Measurements from ENCODE around the gene NPSR1. TPM values are rescaled to one million over a fixed set of nuclear protein-coding genes. Genes with fewer than 3 reads are reported as not detected.

The NPSR1 gene
- total RNA-seq, 1 donor from 2014 or later, result not detected

- no peaks in the 10 kb centered on the region for H3K9me3 ChIP-seq
- no peak for ATAC-seq
- no peak overlapping the region for H3K27ac ChIP-seq
- no peaks in the 10 kb centered on the region for H3K4me1 ChIP-seq
- H3K36me3 ChIP-seq, result no peaks in the 10 kb centered on the region
- H3K4me3 ChIP-seq, result no peak overlapping the region
- intact Hi-C loops (cut with DNase I), result no loop called here
- no peak for DNase-seq
- H3K27me3 ChIP-seq (ENCODE audit: low read depth), result no peaks in the 10 kb centered on the region
- TF ChIP-seq, protein P1, sequence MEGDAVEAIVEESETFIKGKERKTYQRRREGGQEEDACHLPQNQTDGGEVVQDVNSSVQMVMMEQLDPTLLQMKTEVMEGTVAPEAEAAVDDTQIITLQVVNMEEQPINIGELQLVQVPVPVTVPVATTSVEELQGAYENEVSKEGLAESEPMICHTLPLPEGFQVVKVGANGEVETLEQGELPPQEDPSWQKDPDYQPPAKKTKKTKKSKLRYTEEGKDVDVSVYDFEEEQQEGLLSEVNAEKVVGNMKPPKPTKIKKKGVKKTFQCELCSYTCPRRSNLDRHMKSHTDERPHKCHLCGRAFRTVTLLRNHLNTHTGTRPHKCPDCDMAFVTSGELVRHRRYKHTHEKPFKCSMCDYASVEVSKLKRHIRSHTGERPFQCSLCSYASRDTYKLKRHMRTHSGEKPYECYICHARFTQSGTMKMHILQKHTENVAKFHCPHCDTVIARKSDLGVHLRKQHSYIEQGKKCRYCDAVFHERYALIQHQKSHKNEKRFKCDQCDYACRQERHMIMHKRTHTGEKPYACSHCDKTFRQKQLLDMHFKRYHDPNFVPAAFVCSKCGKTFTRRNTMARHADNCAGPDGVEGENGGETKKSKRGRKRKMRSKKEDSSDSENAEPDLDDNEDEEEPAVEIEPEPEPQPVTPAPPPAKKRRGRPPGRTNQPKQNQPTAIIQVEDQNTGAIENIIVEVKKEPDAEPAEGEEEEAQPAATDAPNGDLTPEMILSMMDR (IDR thresholded peaks at IDR 0.05), result no peak
Measured at GRCh38 chr7:34845666-34846361, 187.8 kb downstream of the NPSR1 start.

- Histone ChIP-seq H3K4me1 (no peaks in the 10 kb centered on the region), H3K36me3 (no peaks in the 10 kb centered on the region), H3K27me3 (ENCODE audit: low read depth) (no peaks in the 10 kb centered on the region), H3K4me3 (no peak overlapping the region), H3K27ac (no peak overlapping the region), H3K9me3 (no peaks in the 10 kb centered on the region)
- TF ChIP-seq, protein P1 (IDR thresholded peaks at IDR 0.05), result no peak
- DNase-seq (no peak), ATAC-seq (no peak)
- intact Hi-C loops (cut with DNase I), result no loop called here
Measured at GRCh38 chr7:34846976-34847375, 189.0 kb downstream of the NPSR1 start.

DNA sequence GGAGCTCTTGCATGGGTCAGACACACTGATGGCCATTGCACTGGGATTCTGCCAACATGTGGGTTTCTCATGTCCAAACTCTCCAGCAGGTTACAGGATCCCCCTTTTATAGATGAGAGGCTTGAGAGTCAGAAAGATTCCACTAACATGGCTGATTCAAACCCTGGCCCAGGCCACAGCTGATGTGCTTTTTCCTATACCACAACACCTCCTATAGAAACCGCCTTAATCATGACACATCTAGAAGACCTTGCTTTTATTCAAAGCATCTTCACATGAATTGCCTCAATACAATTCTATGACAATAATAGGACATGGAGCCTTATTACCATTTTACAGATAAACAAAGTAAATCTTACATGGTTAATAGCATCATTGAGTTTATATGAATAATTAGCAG is 190.7 kb downstream of the NPSR1 start:
- Histone ChIP-seq H3K36me3 (no peaks in the 10 kb centered on the region), H3K9me3 (no peaks in the 10 kb centered on the region), H3K27ac (no peak overlapping the region), H3K4me3 (no peak overlapping the region), H3K4me1 (no peaks in the 10 kb centered on the region), H3K27me3 (ENCODE audit: low read depth) (no peaks in the 10 kb centered on the region)
- ATAC-seq (no peak), DNase-seq (no peak)
- intact Hi-C loops (cut with DNase I), result no loop called here
- TF ChIP-seq, protein P1 (IDR thresholded peaks at IDR 0.05), result no peak

- Histone ChIP-seq H3K4me3 (no peak overlapping the region), H3K4me1 (no peaks in the 10 kb centered on the region), H3K9me3 (no peaks in the 10 kb centered on the region), H3K36me3 (no peaks in the 10 kb centered on the region), H3K27me3 (ENCODE audit: low read depth) (no peaks in the 10 kb centered on the region), H3K27ac (no peak overlapping the region)
- TF ChIP-seq, protein P1 (IDR thresholded peaks at IDR 0.05), result no peak
- intact Hi-C loops (cut with DNase I), result no loop called here
- DNase-seq, result no peak
- no peak for ATAC-seq
Measured at GRCh38 chr7:34849163-34849960, 191.3 kb downstream of the NPSR1 start.

GRCh38 chr7:34849986-34850385 is 192.0 kb downstream of the NPSR1 start:
- no peak for DNase-seq
- H3K27ac ChIP-seq, result no peak overlapping the region
- no peaks in the 10 kb centered on the region for H3K36me3 ChIP-seq

More at GRCh38 chr7:34849986-34850385, 192.0 kb downstream of the NPSR1 start:
- intact Hi-C loops (cut with DNase I), result no loop called here
- no peak overlapping the region for H3K4me3 ChIP-seq
- TF ChIP-seq, protein P1 (IDR thresholded peaks at IDR 0.05), result no peak
- no peaks in the 10 kb centered on the region for H3K27me3 ChIP-seq (ENCODE audit: low read depth)
- no peak for ATAC-seq
- no peaks in the 10 kb centered on the region for H3K9me3 ChIP-seq
- H3K4me1 ChIP-seq, result no peaks in the 10 kb centered on the region
